Inferior parietal cortex (tissue), 1 donor: ENCODE measurements around the gene KANSL2.
"Not testable (repeated sequence)": the region's sequence is repeated elsewhere in the genome, so short reads cannot be mapped to it uniquely, and the experiment has no call there.

Source experiments
- DNase-seq: peaks from one replicate; pipeline ENCODE4 v3.0.0-alpha.2; 2016; ENCODE audit errors: extremely low spot score

The KANSL2 gene

DNA sequence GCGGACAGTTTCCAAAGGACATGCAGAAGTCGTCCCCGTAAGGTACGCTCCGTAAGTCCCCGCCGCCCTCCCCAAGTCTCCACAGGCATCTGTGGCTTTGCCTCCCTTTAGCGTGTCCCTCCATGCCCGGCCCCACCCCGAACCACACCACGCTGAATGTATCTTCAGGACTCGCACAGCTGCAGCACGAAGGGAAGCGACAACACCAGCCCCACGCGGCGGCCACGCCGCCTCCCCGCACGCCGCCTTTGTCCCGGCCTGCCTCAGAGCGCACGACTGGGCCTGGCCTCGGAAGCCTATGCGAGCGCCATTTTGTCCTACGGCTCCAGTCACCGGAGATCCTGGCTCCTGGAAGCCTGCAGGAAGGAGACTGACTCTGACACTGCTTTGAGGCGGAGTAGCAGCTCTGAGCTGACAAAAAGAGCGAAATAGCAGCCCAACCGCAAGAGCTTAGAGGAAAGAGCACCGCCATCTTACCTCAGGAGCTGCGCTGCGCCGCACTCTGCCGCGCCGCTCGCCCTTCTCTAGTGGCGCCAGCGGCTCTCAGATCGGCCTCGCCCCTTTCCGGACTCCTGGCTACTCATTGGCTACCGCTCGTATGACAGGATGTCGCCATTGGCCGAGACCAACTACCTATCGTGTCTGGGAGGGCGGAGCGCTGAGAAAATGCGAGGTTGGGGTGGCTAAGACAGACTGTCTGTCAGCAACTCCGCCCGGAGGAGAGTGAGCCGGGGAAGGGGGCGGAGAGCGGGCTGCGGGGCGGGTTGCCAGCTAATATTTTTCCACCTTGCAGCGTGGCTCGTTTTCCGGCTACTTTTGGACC lies at the start of gene KANSL2:
KANSL2 (minus strand) TSS at position 529 of the 823 bp plus-strand sequence. CDS start 606 bp downstream, outside the sequence.
- DNase-seq: peak; percentile 100

DNA sequence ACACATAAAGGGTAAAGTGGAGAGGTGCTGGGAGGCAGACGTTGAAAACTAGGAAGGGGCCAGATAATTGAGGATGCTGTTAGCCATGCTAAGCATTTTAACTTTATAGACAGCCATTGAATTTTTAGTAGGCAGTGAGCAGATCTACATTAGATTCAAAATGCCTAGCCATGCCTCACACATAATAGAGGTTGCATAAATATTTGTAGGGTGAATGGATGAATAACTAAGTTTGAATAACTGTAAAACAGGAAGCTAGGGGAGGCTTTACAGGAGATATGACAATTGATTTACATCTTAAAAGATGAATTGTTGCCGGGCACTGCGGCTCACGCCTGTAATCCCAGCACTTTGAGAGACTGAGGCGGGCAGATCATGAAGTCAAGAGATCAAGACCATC lies 46.8 kb upstream of the KANSL2 start:
- DNase-seq: no peak

DNA sequence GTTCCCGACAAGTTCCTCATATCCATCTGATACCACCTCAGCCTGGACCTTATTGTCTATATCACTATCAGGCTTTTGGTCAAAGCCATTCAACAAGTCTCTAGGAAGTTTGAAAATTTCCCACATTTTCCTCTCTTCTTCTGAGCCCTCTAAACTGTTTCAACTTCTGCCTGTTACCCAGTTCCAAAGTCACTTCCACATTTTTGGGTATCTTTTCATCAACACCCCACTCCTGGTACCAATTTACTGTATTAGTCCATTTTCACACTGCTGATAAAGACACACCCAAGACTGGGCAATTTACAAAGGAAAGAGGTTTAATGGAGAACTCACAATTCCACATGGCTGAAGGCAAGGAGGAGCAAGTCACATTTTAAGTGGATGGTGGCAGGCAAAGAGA lies 38.7 kb upstream of the KANSL2 start:
- not testable (repeated sequence) for DNase-seq

DNA sequence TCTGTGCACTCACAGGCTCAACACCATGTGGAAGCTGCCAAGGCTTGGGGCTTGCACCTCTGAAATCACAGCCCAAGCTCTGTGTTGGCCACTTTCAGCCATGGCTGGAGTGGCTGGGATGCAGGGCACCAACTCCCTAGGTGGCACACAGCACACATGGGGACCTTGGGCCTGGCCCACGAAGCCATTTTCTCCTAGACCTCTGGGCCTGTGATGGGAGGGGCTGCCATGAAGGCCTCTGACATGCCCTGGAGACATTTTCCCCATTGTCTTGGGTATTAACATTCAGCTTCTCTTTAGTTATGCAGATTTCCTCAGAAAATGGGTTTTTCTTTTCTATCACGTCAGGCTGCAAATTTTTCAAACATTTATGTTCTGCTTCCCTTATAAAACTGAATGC lies 38.1 kb upstream of the KANSL2 start:
- not testable (repeated sequence) for DNase-seq

DNA sequence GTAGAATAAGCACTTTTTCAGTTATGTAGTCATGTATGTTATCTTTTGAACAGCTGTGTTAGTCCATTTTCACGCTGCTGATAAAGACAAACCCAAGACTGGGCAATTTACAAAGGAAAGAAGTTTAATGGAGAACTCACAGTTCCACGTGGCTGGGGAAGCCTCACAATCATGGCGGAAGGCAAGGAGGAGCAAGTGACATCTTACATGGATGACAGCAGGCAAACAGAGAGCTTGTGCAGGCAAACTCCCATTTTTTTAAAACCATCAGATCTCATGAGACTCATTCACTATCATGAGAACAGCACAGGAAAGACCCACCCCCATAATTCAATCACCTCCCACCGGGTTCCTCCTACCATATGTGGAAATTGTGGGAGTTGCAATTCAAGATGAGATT lies 37.0 kb upstream of the KANSL2 start:
- not testable (repeated sequence) for DNase-seq

DNA sequence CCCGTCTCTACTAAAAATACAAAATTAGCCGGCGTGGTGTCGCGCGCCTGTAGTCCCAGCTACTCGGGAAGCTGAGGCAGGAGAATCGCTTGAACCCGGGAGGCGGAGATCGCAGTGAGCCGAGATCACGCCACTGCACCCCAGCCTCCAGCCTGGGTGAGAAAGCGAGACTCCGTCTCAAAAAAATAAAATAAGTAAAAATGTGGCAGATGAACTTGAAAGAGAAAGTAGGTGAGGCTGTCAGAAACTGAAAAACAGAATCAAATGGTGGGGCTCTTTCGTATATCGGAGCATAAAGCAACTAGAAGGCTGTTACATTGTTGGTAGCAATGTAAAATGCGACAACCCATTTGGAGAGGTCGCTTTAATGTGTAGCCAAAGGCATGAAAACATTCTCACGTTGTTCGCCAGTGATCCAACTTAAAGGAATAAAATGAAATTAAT lies 35.2 kb upstream of the KANSL2 start:
- DNase-seq: peak; percentile 19

DNA sequence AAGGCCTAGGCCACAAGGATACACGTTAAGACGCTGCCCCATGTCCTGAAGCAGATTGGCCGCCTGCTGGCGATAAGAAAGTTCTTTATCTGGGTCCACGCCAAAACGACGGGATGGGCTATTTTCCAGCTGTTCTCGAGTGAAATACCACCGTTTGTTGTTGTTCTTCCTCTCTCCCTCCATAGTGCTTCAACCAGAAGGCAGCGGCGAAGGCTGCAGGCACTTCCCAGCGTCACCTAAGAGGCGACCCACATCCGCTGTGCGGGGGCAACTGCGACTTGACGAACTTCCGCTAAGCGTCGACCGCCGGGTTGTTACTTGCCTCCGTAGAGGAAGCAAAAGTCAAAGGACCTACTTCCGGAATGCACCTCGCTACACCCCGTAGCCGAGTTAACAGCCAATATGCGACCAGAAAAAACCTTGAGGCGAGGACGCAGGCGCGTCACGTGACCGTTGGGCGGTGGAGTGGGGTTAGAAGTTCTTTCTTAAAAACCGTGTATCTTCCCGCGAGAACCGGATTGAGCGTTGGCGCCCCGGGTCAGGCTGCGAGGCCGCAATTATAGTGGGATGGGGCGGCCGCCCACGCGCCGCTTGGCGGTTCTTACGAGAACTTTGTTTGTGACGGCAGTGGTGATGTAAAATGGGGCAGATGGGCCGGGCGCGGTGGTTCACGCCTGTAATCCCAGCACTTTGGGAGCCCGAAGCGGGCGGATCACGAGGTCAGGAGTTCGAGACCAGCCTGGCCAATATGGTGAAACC lies 34.6 kb upstream of the KANSL2 start, which contains the start of gene CCNT1:
CCNT1 (minus strand) TSS at position 215 of the 759 bp plus-strand sequence; CDS start at position 183, 32 bp downstream.
- DNase-seq: peak; percentile 100

DNA sequence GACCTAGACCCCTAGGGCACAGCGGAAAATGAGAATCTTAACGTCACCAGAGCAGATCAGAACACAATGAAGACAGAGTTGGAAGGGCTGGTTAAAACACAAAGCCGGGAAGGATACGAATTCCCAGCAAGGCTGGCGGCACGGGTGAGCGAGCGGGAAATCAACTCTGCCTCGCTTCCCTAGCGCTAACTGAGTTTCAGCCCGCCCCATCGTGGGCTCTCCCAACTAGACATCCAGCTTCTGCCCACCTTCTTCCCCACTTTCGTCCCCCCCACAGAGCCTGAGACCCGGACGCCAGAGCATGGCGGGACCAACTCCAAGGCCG lies 34.1 kb upstream of the KANSL2 start:
- DNase-seq: peak; percentile 2

DNA sequence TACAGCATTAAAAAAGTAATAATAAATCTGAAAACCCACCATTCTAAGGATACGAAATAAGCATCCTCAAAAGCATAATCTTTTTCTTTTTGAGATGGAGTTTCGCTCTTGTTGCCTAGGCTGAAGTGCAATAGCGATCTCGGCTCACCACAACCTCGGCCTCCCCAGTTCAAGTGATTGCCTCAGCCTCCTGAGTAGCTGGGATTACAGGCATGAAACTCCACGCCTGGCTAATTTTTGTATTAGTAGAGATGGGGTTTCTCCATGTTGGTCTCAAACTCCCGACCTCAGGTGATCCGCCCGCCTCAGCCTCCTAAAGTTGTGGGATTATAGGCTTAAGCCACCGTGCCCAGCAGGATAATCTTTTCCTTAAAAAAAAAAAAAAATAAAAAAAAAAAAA lies 30.2 kb upstream of the KANSL2 start:
- DNase-seq: no peak

- DNase-seq: not testable (repeated sequence)
These were observed 16.8 kb upstream of the KANSL2 start for GRCh38 chr12:48698822-48699221.

- DNase-seq: no peak
These were observed 14.6 kb upstream of the KANSL2 start for GRCh38 chr12:48696626-48697025.

DNA sequence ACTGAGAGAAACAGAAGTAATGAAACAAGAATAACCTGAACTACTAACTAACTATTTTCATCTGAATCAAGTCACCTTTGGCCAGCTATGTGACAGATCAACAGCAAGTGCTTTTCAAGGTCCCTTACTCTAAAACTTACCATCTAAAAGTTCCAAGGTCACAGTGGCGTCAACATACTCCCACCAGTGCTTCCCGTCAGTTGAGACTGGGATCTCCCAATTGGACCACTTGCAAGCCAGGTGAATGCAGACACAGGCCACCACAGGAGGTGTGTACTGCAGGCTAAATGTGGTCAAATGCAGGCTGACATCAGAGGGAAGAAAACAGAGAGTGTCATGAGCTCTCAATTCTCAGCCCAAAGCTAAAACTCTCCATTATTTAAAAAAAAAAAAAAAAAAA lies 13.8 kb upstream of the KANSL2 start:
- no peak for DNase-seq

GRCh38 chr12:48694038-48694437 lies 12.0 kb upstream of the KANSL2 start:
- DNase-seq: no peak

GRCh38 chr12:48693572-48693971 lies 11.5 kb upstream of the KANSL2 start:
- DNase-seq: no peak

GRCh38 chr12:48691826-48692487 lies 9.9 kb upstream of the KANSL2 start:
- no peak for DNase-seq

DNA sequence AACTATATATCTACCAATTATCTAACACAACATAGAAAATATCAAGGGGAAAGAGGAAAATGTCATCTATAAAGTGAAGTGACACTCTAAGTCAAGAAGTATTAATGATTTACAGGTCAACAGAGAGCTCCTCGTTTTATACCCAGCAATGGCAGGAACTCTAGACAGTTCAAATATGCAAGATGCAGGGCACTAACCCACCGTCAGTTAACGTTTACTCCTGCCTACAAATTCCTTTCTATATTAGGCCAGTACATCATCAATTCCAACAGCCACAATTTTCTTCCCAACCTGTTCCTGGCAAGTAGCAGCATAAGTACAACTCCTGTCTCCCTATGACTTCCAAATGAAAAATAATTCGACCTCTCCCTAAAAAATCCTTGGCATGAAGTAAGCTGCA lies 9.0 kb upstream of the KANSL2 start:
- no peak for DNase-seq

DNA sequence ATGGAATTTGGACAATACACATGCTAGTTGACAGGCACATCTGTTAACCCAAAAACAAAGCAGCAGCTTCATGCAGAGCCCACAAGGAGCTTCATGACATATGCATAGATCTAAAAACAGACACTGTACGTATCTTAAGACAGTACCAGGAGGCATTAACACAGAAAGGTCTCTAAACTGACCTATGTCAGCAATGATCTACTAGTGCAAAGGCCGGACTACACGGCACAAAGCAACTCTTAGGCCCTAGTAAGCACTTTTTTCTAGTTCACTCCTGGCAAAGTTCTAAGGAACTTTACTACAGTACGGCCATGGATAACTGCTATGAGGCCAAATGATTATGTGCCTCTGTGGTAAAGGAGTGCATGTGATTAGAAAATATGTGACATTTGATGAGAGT lies 8.4 kb upstream of the KANSL2 start:
- no peak for DNase-seq

DNA sequence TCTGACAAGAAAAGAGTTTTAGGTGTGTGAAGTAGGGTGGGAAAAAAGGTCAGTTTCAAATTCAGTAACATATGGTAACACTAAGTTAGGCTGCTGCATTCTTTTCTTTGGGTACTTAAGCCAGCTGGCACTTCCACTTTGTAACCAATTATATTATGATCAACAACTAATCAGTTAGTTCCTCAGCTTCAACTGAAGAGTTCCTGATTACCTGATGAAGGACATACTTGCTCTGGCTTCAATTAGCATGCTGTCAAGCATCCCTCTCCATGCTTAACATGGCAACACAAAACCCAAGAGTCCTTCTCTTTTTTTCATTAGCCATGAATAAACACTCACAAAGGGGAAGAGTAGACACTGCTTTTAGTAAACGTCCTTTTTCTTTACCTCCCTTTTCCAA lies 6.8 kb upstream of the KANSL2 start:
- DNase-seq: no peak

DNA sequence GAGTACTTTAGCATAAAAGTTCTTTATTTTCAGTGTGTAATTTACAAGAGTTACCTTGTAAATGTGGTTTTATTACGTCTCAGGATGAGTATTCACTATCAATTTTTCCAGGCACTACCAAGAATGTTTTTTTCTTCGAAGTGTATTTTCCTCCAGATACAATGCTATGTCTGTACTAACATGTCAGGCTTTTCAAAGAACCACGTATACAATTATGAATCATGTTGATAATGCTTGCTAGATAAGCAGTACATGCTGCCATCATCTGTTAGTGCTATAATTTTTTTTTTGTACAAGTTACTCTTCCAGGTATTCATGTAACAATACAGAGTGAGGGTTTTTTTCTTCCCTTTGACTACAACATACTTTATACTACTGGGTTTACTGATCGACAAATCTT lies 5.6 kb upstream of the KANSL2 start:
- DNase-seq: no peak

GRCh38 chr12:48686615-48687334 lies 4.7 kb upstream of the KANSL2 start:
- DNase-seq: no peak

- no peak for DNase-seq
These were observed 4.1 kb upstream of the KANSL2 start for GRCh38 chr12:48686037-48686595.
